Erythroblast (primary cell): ENCODE measurements around the gene PIK3CG.

Experiments
- GATA1 ChIP-seq: IDR thresholded peaks from 2 replicates; pipeline ENCODE4 v1.6.1; 2011; ENCODE audit warnings: low read depth, mild to moderate bottlenecking, control low read depth, low read length, moderate library complexity
- POLR2A ChIP-seq: IDR thresholded peaks from 2 replicates; pipeline ENCODE4 v1.6.1; 2011; ENCODE audit warnings: mild to moderate bottlenecking, low read length

GRCh38 chr7:106839511-106839910 lies 25.6 kb upstream of the PIK3CG start:
- no peak for TF ChIP-seq POLR2A
- no peak for TF ChIP-seq GATA1
